HepG2 (cell line): ENCODE measurements around the gene PIGN. TPM values are rescaled to one million over a fixed set of nuclear protein-coding genes. Genes with fewer than 3 reads are reported as not detected.

Experiments
- CENPT ChIP-seq: sonication (generic); formaldehyde crosslinking; IDR thresholded peaks from 2 replicates; pipeline ENCODE4 v1.8.0; 2022; ENCODE audit warnings: low read depth, mild to moderate bottlenecking, moderate library complexity, missing genetic modification reagents
- EP300 ChIP-seq, 3 experiments: sonication (generic) in 1 of 3; formaldehyde crosslinking in 1 of 3; IDR thresholded peaks; 2 replicates each; pipeline versions ENCODE4 v1.5.1 to v1.6.1; 2011 to 2020; ENCODE audit warnings: low read depth in 2 of 3, low read length in 2 of 3, borderline replicate concordance in 1 of 3, improper control_type of control experiment in 1 of 3, mild to moderate bottlenecking in 1 of 3, missing genetic modification reagents in 1 of 3, moderate library complexity in 1 of 3
- GABPB1 ChIP-seq: IDR thresholded peaks from 2 replicates; pipeline ENCODE4 v1.6.1; 2016; ENCODE audit warnings: mild to moderate bottlenecking, missing genetic modification reagents, moderate library complexity, missing compliant biosample characterization
- MED1 ChIP-seq: sonication (generic); formaldehyde crosslinking; IDR thresholded peaks from 2 replicates; pipeline ENCODE4 v1.4.0; 2020; ENCODE audit warnings: missing genetic modification reagents
- NFYB ChIP-seq: sonication (generic); formaldehyde crosslinking; IDR thresholded peaks from 2 replicates; pipeline ENCODE4 v1.4.0; 2020; ENCODE audit warnings: missing genetic modification reagents
- PHB2 ChIP-seq: fragments of 450-650 bp; IDR thresholded peaks from 2 replicates; pipeline ENCODE4 v1.6.1; 2018; ENCODE audit not compliant: partially characterized antibody
- SOX13 ChIP-seq, 3 experiments: fragments of 450-650 bp in 1 of 3; sonication (generic) in 1 of 3; formaldehyde crosslinking in 1 of 3; IDR thresholded peaks in 2 of 3; conservative IDR thresholded peaks in 1 of 3; 2 replicates each; pipeline versions ENCODE4 v1.5.0 to v1.6.1; 2016 to 2020; ENCODE audit warnings: antibody characterized with exemption in 1 of 3, mild to moderate bottlenecking in 1 of 3, missing compliant biosample characterization in 1 of 3, missing genetic modification reagents in 1 of 3, moderate library complexity in 1 of 3
- SP4 ChIP-seq: sonication (generic); formaldehyde crosslinking; IDR thresholded peaks from 2 replicates; pipeline ENCODE4 v1.8.1; 2023; ENCODE audit warnings: mild to moderate bottlenecking, missing genetic modification reagents
- TBP ChIP-seq: sonication (generic); formaldehyde crosslinking; IDR thresholded peaks from 2 replicates; pipeline ENCODE4 v1.5.0; 2020; ENCODE audit warnings: missing genetic modification reagents
- TEAD3 ChIP-seq: optimal IDR thresholded peaks from 2 replicates; pipeline ENCODE3; 2016; ENCODE audit warnings: borderline replicate concordance
- ZBTB38 ChIP-seq: sonication (generic); formaldehyde crosslinking; IDR thresholded peaks from 2 replicates; pipeline ENCODE4 v1.5.1; 2020; ENCODE audit warnings: mild to moderate bottlenecking, missing genetic modification reagents
- ZKSCAN8 ChIP-seq: IDR thresholded peaks from 2 replicates; pipeline ENCODE4 v1.6.1; 2016; ENCODE audit warnings: borderline replicate concordance, missing genetic modification reagents, missing compliant biosample characterization
- ZNF12 ChIP-seq: sonication (generic); formaldehyde crosslinking; IDR thresholded peaks from 2 replicates; pipeline ENCODE4 v1.5.0; 2020; ENCODE audit warnings: missing genetic modification reagents
- ZNF432 ChIP-seq: sonication (generic); formaldehyde crosslinking; IDR thresholded peaks from 2 replicates; pipeline ENCODE4 v1.5.0; 2020; ENCODE audit warnings: missing genetic modification reagents, mild to moderate bottlenecking, borderline replicate concordance
- ZNF530 ChIP-seq: sonication (generic); formaldehyde crosslinking; IDR thresholded peaks from 2 replicates; pipeline ENCODE4 v1.5.0; 2020; ENCODE audit warnings: low read depth, mild to moderate bottlenecking, missing genetic modification reagents
- ZNF747 ChIP-seq: sonication (generic); formaldehyde crosslinking; IDR thresholded peaks from 2 replicates; pipeline ENCODE4 v1.8.1; 2023; ENCODE audit warnings: missing genetic modification reagents, mild to moderate bottlenecking, borderline replicate concordance
- ZNF850 ChIP-seq: sonication (generic); formaldehyde crosslinking; conservative IDR thresholded peaks from 2 replicates; pipeline ENCODE4 v1.9.0; 2021; ENCODE audit warnings: mild to moderate bottlenecking, missing genetic modification reagents
- polyA plus RNA-seq, 8 experiments: library from polyadenylated mRNA; depleted of rRNA in 3 of 8; stranded (reverse) in 7 of 8; unstranded in 1 of 8; fragments of >200 nt; fragmentation: Illumina TruSeq in 4 of 8; extraction: Trizol in 4 of 8; gene quantifications; 2 replicates each; pipeline versions ENCODE4 v1.2.1 to v1.2.3, GENCODE V29; 2011 to 2016; ENCODE audit warnings: low read depth in 4 of 8, missing spikeins in 1 of 8, mixed read lengths in 1 of 8; ENCODE audit not compliant: insufficient read depth in 1 of 8
- total RNA-seq, 5 experiments: library from RNA; depleted of rRNA; stranded (reverse); fragments of >200 nt; fragmentation: Illumina TruSeq; extraction: Trizol; gene quantifications; 2 replicates each; pipeline ENCODE4 v1.2.3, GENCODE V29; 2016; ENCODE audit warnings: low read depth in 1 of 5
- TF ChIP-seq, protein P1 (sequence below): sonication (generic); formaldehyde crosslinking; IDR thresholded peaks from 2 replicates; pipeline ENCODE4 v1.8.1; 2022; ENCODE audit warnings: mild to moderate bottlenecking, missing genetic modification reagents
- TF ChIP-seq, protein P2 (sequence below): sonication (generic); formaldehyde crosslinking; IDR thresholded peaks from 2 replicates; pipeline ENCODE4 v1.8.1; 2023; ENCODE audit warnings: missing genetic modification reagents, mild to moderate bottlenecking, borderline replicate concordance
- TF ChIP-seq, protein P3 (sequence below): sonication (generic); formaldehyde crosslinking; IDR thresholded peaks from 2 replicates; pipeline ENCODE4 v1.5.0; 2020; ENCODE audit warnings: mild to moderate bottlenecking, missing genetic modification reagents
- TF ChIP-seq, protein P4 (sequence below): sonication (generic); formaldehyde crosslinking; IDR thresholded peaks from 2 replicates; pipeline ENCODE4 v1.9.0; 2021; ENCODE audit warnings: missing genetic modification reagents, borderline replicate concordance
- TF ChIP-seq, protein P5 (sequence below): fragments of 450-650 bp; IDR thresholded peaks from 2 replicates; pipeline ENCODE4 v1.6.1; 2017

Gene PIGN
- total and polyA plus RNA-seq, 2 of the 13 experiments (the other 11 are each of a cell fraction or from before 2014, with no cell fraction given), result 15.5 to 33.6 TPM

- TF ChIP-seq, protein P1, sequence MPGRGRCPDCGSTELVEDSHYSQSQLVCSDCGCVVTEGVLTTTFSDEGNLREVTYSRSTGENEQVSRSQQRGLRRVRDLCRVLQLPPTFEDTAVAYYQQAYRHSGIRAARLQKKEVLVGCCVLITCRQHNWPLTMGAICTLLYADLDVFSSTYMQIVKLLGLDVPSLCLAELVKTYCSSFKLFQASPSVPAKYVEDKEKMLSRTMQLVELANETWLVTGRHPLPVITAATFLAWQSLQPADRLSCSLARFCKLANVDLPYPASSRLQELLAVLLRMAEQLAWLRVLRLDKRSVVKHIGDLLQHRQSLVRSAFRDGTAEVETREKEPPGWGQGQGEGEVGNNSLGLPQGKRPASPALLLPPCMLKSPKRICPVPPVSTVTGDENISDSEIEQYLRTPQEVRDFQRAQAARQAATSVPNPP (CRISPR knock-in tag), result no peak; the same call in 1 of the 2 replicates
- no peak for TF ChIP-seq ZNF747
- TF ChIP-seq NFYB (CRISPR knock-in tag), result peak; percentile 88
- no peak for TF ChIP-seq ZNF432 (CRISPR knock-in tag)
- TF ChIP-seq, protein P2, sequence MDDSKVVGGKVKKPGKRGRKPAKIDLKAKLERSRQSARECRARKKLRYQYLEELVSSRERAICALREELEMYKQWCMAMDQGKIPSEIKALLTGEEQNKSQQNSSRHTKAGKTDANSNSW (CRISPR knock-in tag), result no peak
- TF ChIP-seq, protein P3, sequence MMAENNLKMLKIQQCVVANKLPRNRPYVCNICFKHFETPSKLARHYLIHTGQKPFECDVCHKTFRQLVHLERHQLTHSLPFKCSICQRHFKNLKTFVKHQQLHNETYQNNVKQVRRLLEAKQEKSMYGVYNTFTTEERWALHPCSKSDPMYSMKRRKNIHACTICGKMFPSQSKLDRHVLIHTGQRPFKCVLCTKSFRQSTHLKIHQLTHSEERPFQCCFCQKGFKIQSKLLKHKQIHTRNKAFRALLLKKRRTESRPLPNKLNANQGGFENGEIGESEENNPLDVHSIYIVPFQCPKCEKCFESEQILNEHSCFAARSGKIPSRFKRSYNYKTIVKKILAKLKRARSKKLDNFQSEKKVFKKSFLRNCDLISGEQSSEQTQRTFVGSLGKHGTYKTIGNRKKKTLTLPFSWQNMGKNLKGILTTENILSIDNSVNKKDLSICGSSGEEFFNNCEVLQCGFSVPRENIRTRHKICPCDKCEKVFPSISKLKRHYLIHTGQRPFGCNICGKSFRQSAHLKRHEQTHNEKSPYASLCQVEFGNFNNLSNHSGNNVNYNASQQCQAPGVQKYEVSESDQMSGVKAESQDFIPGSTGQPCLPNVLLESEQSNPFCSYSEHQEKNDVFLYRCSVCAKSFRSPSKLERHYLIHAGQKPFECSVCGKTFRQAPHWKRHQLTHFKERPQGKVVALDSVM (CRISPR knock-in tag), result 0 out of 2 replicates have a peak, but pooled peaks have one; percentile 19
- no peak for TF ChIP-seq ZNF12 (CRISPR knock-in tag)
- TF ChIP-seq EP300 (IDR thresholded peaks at IDR 0.05; ENCODE audit: low read depth in 2 of 2, low read length in 2 of 2), result no peak
- TF ChIP-seq EP300 (CRISPR knock-in tag; IDR thresholded peaks at IDR 0.05; ENCODE audit: borderline replicate concordance), result no peak
- TF ChIP-seq, protein P4, sequence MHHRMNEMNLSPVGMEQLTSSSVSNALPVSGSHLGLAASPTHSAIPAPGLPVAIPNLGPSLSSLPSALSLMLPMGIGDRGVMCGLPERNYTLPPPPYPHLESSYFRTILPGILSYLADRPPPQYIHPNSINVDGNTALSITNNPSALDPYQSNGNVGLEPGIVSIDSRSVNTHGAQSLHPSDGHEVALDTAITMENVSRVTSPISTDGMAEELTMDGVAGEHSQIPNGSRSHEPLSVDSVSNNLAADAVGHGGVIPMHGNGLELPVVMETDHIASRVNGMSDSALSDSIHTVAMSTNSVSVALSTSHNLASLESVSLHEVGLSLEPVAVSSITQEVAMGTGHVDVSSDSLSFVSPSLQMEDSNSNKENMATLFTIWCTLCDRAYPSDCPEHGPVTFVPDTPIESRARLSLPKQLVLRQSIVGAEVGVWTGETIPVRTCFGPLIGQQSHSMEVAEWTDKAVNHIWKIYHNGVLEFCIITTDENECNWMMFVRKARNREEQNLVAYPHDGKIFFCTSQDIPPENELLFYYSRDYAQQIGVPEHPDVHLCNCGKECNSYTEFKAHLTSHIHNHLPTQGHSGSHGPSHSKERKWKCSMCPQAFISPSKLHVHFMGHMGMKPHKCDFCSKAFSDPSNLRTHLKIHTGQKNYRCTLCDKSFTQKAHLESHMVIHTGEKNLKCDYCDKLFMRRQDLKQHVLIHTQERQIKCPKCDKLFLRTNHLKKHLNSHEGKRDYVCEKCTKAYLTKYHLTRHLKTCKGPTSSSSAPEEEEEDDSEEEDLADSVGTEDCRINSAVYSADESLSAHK, result no peak
- no peak for TF ChIP-seq TBP (CRISPR knock-in tag)
- peak; percentile 20 for TF ChIP-seq MED1 (CRISPR knock-in tag)
- TF ChIP-seq CENPT, result no peak
- TF ChIP-seq, protein P5, sequence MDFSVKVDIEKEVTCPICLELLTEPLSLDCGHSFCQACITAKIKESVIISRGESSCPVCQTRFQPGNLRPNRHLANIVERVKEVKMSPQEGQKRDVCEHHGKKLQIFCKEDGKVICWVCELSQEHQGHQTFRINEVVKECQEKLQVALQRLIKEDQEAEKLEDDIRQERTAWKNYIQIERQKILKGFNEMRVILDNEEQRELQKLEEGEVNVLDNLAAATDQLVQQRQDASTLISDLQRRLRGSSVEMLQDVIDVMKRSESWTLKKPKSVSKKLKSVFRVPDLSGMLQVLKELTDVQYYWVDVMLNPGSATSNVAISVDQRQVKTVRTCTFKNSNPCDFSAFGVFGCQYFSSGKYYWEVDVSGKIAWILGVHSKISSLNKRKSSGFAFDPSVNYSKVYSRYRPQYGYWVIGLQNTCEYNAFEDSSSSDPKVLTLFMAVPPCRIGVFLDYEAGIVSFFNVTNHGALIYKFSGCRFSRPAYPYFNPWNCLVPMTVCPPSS, result no peak
- TF ChIP-seq ZNF850 (CRISPR knock-in tag), result no peak
- peak; percentile 11 for TF ChIP-seq TEAD3
- TF ChIP-seq PHB2, result no peak
- TF ChIP-seq ZNF530 (CRISPR knock-in tag), result no peak
- no peak for TF ChIP-seq SOX13 (IDR thresholded peaks at IDR 0.05)
- TF ChIP-seq SOX13 (CRISPR knock-in tag; conservative IDR thresholded peaks at IDR 0.05 in 1 of 2, IDR thresholded peaks at IDR 0.05 in 1 of 2), result no peak
- TF ChIP-seq GABPB1 (CRISPR knock-in tag), result peak; percentile 70; the same call in 1 of the 2 replicates
- no peak for TF ChIP-seq ZKSCAN8 (CRISPR knock-in tag)
- peak; percentile 8; the same call in 1 of the 2 replicates for TF ChIP-seq ZBTB38 (CRISPR knock-in tag)
- peak; percentile 92 for TF ChIP-seq SP4 (CRISPR knock-in tag)
Observed at GRCh38 chr18:62186774-62187542, at the start of gene PIGN, which contains the start of gene RELCH (continued).
